Measurements from ENCODE around the gene ABHD13. TPM values are rescaled to one million over a fixed set of nuclear protein-coding genes. Genes with fewer than 3 reads are reported as not detected.

The ABHD13 gene
- total RNA-seq, 1 donor from 2014 or later, result 8.5 TPM

GRCh38 chr13:108274718-108275117 is 56.5 kb downstream of the ABHD13 start:
- Mint-ChIP-seq H3K4me3 (ENCODE audit: unreplicated experiment) (no peak overlapping the region), H3K36me3 (ENCODE audit: unreplicated experiment) (peaks cover 2% of the 10 kb centered on the region), H3K9me3 (ENCODE audit: unreplicated experiment) (no peaks in the 10 kb centered on the region), H3K27ac (ENCODE audit: unreplicated experiment) (no peak overlapping the region), H3K27me3 (ENCODE audit: unreplicated experiment) (no peaks in the 10 kb centered on the region), H3K4me1 (ENCODE audit: unreplicated experiment) (peaks cover 22% of the 10 kb centered on the region)
- TF ChIP-seq CTCF (IDR thresholded peaks at IDR 0.05), result no peak
- DNase-seq (ENCODE audit: extremely low spot score, unreplicated experiment), result no peak

GRCh38 chr13:108276060-108276459 is 57.9 kb downstream of the ABHD13 start:
- no peak for TF ChIP-seq CTCF (IDR thresholded peaks at IDR 0.05)
- Mint-ChIP-seq H3K36me3 (ENCODE audit: unreplicated experiment) (peaks cover 2% of the 10 kb centered on the region), H3K9me3 (ENCODE audit: unreplicated experiment) (no peaks in the 10 kb centered on the region), H3K4me1 (ENCODE audit: unreplicated experiment) (peaks cover 11% of the 10 kb centered on the region), H3K27ac (ENCODE audit: unreplicated experiment) (no peak overlapping the region), H3K4me3 (ENCODE audit: unreplicated experiment) (no peak overlapping the region), H3K27me3 (ENCODE audit: unreplicated experiment) (no peaks in the 10 kb centered on the region)
- DNase-seq (ENCODE audit: extremely low spot score, unreplicated experiment), result no peak

GRCh38 chr13:108278466-108278865 is 60.3 kb downstream of the ABHD13 start:
- Mint-ChIP-seq H3K27ac (ENCODE audit: unreplicated experiment) (no peak overlapping the region), H3K4me1 (ENCODE audit: unreplicated experiment) (peaks cover 7% of the 10 kb centered on the region), H3K9me3 (ENCODE audit: unreplicated experiment) (no peaks in the 10 kb centered on the region), H3K36me3 (ENCODE audit: unreplicated experiment) (peaks cover 2% of the 10 kb centered on the region), H3K4me3 (ENCODE audit: unreplicated experiment) (no peak overlapping the region), H3K27me3 (ENCODE audit: unreplicated experiment) (peaks cover 4% of the 10 kb centered on the region)
- DNase-seq (ENCODE audit: extremely low spot score, unreplicated experiment), result no peak
- TF ChIP-seq CTCF (IDR thresholded peaks at IDR 0.05), result no peak

- H3K27ac Mint-ChIP-seq (ENCODE audit: unreplicated experiment), result no peak overlapping the region
- no peaks in the 10 kb centered on the region for H3K9me3 Mint-ChIP-seq (ENCODE audit: unreplicated experiment)
- H3K4me3 Mint-ChIP-seq (ENCODE audit: unreplicated experiment), result no peak overlapping the region
- peaks cover 4% of the 10 kb centered on the region for H3K27me3 Mint-ChIP-seq (ENCODE audit: unreplicated experiment)
- peaks cover 6% of the 10 kb centered on the region for H3K4me1 Mint-ChIP-seq (ENCODE audit: unreplicated experiment)
- no peak for TF ChIP-seq CTCF (IDR thresholded peaks at IDR 0.05)
- DNase-seq (ENCODE audit: extremely low spot score, unreplicated experiment), result no peak
- H3K36me3 Mint-ChIP-seq (ENCODE audit: unreplicated experiment), result no peaks in the 10 kb centered on the region
Observed at GRCh38 chr13:108281901-108282300, 63.7 kb downstream of the ABHD13 start.

GRCh38 chr13:108283110-108283509 is 64.9 kb downstream of the ABHD13 start:
- Mint-ChIP-seq H3K9me3 (ENCODE audit: unreplicated experiment) (no peaks in the 10 kb centered on the region), H3K4me3 (ENCODE audit: unreplicated experiment) (no peak overlapping the region), H3K36me3 (ENCODE audit: unreplicated experiment) (no peaks in the 10 kb centered on the region), H3K4me1 (ENCODE audit: unreplicated experiment) (peaks cover 6% of the 10 kb centered on the region), H3K27me3 (ENCODE audit: unreplicated experiment) (peaks cover 4% of the 10 kb centered on the region), H3K27ac (ENCODE audit: unreplicated experiment) (no peak overlapping the region)
- no peak for TF ChIP-seq CTCF (IDR thresholded peaks at IDR 0.05)
- no peak for DNase-seq (ENCODE audit: extremely low spot score, unreplicated experiment)

Other genes starting within 250 kb of the ABHD13 start
- 10.9 and 12.1 TPM in 2 replicates for gene LIG4, start 2.9 kb upstream of the ABHD13 start, total RNA-seq
- gene TNFSF13B, start 51.3 kb downstream of the ABHD13 start, total RNA-seq, result 1.1 and 1.7 TPM in 2 replicates